D721Med (cell line): ENCODE data around the gene STS.

Source experiments
- DNase-seq: peaks from one replicate; pipeline ENCODE4 v3.0.0; 2011; ENCODE audit warnings: low spot score; ENCODE audit not compliant: insufficient read length
- FAIRE-seq: peaks from 2 replicates; lab custom pipeline; 2011; peaks lifted over from hg19 to GRCh38; lab: Jason Lieb, UNC
- TF ChIP-seq, protein P1 (sequence below): IDR thresholded peaks from 2 replicates; pipeline ENCODE4 v1.5.1; 2012; ENCODE audit warnings: mild to moderate bottlenecking, control low read depth; ENCODE audit not compliant: insufficient read depth; ENCODE audit errors: missing control alignments

STS gene

DNA sequence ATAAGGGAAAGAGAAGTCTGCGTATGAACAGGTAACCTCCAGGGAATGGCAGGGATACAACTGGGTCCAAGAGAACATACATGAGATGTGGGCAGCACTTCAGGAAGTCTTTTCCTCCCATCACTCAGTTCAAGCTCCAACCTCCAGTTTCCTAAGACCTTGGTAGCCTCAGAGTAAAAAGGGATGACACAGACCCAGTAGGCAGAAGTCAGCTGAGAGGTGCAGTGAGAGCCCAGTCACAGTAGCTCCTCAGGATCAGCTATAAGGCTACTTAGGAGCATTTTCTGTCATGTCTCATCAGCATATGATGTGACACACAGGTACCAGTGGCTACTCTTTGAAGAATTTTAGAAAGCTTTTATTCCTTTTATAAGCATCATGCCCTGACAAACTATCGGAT, 12.5 kb upstream of the STS start:
- no peak for FAIRE-seq
- TF ChIP-seq, protein P1, sequence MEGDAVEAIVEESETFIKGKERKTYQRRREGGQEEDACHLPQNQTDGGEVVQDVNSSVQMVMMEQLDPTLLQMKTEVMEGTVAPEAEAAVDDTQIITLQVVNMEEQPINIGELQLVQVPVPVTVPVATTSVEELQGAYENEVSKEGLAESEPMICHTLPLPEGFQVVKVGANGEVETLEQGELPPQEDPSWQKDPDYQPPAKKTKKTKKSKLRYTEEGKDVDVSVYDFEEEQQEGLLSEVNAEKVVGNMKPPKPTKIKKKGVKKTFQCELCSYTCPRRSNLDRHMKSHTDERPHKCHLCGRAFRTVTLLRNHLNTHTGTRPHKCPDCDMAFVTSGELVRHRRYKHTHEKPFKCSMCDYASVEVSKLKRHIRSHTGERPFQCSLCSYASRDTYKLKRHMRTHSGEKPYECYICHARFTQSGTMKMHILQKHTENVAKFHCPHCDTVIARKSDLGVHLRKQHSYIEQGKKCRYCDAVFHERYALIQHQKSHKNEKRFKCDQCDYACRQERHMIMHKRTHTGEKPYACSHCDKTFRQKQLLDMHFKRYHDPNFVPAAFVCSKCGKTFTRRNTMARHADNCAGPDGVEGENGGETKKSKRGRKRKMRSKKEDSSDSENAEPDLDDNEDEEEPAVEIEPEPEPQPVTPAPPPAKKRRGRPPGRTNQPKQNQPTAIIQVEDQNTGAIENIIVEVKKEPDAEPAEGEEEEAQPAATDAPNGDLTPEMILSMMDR, result no peak

DNA sequence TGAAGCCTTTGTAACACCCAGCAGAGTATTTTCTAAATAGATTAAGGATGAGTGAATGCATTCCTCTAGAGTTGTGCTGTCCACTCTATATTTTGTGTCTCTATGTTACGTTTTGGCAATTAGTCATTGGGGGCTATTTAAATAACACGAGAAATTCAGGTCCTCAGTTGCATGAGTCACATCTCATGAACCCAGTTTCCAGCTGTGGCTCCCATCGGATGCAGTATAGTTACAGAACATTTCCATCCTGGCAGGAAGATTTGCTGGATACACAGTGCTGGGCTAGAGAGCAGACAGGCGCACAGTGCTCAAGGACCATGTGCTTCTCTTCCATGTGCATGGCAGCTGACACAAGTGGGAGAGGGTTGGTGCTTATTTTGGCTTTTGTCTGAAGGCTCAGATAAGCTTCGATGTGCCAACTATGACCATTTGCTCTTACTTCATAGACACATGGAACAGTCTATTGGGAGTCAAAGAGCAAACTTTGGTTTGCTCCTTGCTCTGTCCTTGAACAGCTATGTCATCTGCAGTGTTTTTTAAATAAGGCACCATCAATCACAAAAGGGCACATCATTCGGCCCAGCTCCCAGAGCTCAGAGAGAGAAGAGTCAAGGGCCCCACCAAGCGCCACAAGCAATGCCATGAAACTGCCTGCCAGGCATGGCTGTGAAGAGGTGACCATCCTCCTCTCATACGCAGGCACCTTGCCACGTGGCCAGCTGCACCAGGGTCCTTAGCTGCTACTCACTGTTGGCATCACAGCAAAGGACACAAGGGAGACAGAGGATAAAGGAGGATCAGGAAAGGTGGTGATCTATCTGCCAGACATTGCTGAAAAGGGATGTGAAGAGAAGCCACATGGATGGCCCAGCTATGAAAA, 8.1 kb upstream of the STS start:
- FAIRE-seq (no peak), DNase-seq (no peak)
- TF ChIP-seq, protein P1, result no peak

More for the DNA sequence above, 12.5 kb upstream of the STS start:
- no peak for DNase-seq

DNA sequence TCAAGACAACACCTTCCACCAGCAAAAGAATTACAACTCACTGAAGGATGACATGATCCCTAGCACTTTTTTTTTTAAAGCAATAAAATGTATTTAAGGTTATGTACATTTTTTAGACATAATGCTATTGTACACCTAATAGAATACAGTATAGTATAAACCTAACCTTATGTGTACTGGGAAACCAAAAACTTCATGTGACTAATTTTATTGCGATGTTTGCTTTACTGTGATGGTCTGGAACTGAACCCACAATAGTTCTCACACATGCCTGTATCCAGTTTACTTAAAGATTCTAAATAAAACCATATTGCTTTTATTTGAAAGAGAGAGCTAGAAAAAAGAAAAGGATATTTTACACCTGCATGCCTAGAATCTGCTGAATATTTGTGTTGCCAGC, 4.4 kb upstream of the STS start:
- no peak for DNase-seq
- TF ChIP-seq, protein P1, result no peak
- FAIRE-seq, result no peak

DNA sequence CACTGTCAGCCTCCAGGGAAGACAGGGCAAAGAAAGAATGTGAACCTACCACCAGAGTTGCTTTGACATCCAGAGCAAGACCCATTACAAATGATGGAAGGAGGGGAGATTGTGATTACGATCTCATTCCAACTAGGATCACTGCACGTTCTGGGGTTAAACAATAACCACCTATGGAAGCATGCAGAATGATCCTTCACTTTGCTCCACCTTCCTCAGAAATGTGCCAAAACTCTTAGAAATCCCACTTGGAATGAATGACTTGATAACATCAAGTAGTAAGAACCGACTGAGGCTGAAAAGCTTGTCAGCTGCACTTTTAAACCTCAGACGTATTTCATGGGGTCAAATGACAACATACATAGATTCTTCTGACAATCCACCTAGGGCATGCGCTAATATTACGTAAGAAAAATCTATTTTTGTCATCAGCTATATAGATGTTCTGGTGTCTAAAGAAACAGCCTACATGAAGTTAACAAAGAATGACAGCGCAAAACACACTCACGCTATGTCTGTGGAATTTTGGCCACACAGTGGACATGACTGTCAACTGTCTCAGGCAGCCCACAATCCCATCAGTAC, 3.5 kb upstream of the STS start:
- TF ChIP-seq, protein P1, result no peak
- FAIRE-seq (no peak), DNase-seq (no peak)

DNA sequence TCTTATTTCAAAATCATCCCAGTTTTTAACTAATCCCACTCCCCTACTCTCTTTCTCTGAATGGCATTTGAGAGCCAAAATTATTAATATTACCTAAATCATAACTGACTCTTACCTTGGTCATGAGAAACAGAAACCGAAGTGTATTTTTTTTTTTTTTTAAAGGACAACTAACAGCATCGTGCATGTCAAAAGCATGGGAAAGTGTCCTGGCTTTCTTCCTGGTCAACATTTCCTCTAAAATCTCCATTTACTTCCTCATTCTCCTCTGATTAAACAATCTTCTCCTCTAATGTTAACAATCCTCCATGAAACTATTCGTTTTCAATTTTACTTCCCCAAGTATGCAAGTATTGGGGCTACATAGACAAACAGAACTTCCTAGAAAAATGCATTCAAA, 2.1 kb upstream of the STS start:
- DNase-seq (no peak), FAIRE-seq (no peak)
- TF ChIP-seq, protein P1, result no peak

DNA sequence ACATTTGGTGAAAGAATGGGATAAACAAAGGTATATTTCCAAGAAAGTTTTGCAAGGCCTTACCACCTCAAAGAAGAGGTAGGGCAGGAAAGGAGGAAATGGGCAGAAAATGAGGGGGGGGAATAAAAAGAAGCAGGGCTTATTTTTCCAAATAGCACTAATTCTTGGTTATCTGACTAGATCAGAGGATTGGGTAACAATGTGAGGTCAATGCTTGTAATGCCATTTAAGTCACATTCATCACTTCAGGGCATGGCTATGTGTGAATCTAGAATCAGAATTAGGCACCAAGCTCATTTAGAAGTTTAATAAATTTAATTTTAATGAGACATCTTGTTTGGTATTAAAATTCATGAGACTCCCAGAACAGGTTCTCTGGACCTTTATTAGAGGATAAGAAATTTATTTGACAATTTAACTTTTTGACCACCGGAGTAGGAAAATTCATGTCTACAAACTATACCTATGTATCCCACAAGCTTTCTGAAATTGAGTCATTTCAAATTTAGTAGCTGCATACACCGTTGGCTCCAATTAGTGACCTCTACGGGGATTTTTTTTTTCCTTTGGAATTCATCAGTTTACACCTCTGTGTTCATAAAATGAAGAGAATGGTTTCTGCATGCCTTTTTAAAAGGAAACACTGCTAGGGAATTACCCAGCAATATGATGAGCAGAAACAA, 1.4 kb upstream of the STS start:
- TF ChIP-seq, protein P1, result no peak
- no peak for DNase-seq
- peak; percentile 64 for FAIRE-seq
